ENCODE measurements around the gene MUC12.
"Not testable (repeated sequence)": the region's sequence is repeated elsewhere in the genome, so short reads cannot be mapped to it uniquely, and the experiment has no call there.

Gene MUC12

GRCh38 chr7:100983451-100984187, 14.3 kb downstream of the MUC12 start:
- peak; percentile 91 for DNase-seq (ENCODE audit: low read depth, low spot score)
- H3K27ac ChIP-seq, result peak overlapping the region; percentile 75

- DNase-seq (ENCODE audit: low read depth, low spot score), result not testable (repeated sequence)
- peak overlapping the region; percentile 75 for H3K27ac ChIP-seq
Measured at GRCh38 chr7:100984241-100984918, 15.0 kb downstream of the MUC12 start.

GRCh38 chr7:100985033-100985797, 15.8 kb downstream of the MUC12 start:
- DNase-seq (ENCODE audit: low read depth, low spot score), result peak; percentile 40

GRCh38 chr7:100991631-100992030, 22.3 kb downstream of the MUC12 start:
- no peak overlapping the region for H3K27ac ChIP-seq
- DNase-seq (ENCODE audit: low read depth, low spot score), result no peak

More at GRCh38 chr7:100985033-100985797, 15.8 kb downstream of the MUC12 start:
- peak overlapping the region; percentile 75 for H3K27ac ChIP-seq

GRCh38 chr7:100992280-100992679, 22.9 kb downstream of the MUC12 start:
- DNase-seq (ENCODE audit: low read depth, low spot score); H3K27ac ChIP-seq: not testable (repeated sequence)

GRCh38 chr7:100994671-100995070, 25.3 kb downstream of the MUC12 start:
- DNase-seq (ENCODE audit: low read depth, low spot score); H3K27ac ChIP-seq: not testable (repeated sequence)

- not testable (repeated sequence) for H3K27ac ChIP-seq; DNase-seq (ENCODE audit: low read depth, low spot score)
Measured at GRCh38 chr7:100998530-100998929, 29.2 kb downstream of the MUC12 start.

- DNase-seq (ENCODE audit: low read depth, low spot score); H3K27ac ChIP-seq: not testable (repeated sequence)
Measured at GRCh38 chr7:100999334-100999733, 30.0 kb downstream of the MUC12 start.

GRCh38 chr7:101000025-101000424, 30.7 kb downstream of the MUC12 start:
- not testable (repeated sequence) for H3K27ac ChIP-seq; DNase-seq (ENCODE audit: low read depth, low spot score)

GRCh38 chr7:101002333-101002732, 33.0 kb downstream of the MUC12 start:
- not testable (repeated sequence) for DNase-seq (ENCODE audit: low read depth, low spot score); H3K27ac ChIP-seq

- DNase-seq (ENCODE audit: low read depth, low spot score); H3K27ac ChIP-seq: not testable (repeated sequence)
Measured at GRCh38 chr7:101007361-101007760, 38.0 kb downstream of the MUC12 start.

GRCh38 chr7:101009629-101010028, 40.3 kb downstream of the MUC12 start:
- H3K27ac ChIP-seq, result no peak overlapping the region
- DNase-seq (ENCODE audit: low read depth, low spot score), result no peak

- no peak for DNase-seq (ENCODE audit: low read depth, low spot score)
- H3K27ac ChIP-seq, result no peak overlapping the region
Measured at GRCh38 chr7:101012931-101013330, 43.6 kb downstream of the MUC12 start.

- DNase-seq (ENCODE audit: low read depth, low spot score), result no peak
- no peak overlapping the region for H3K27ac ChIP-seq
Measured at GRCh38 chr7:101015626-101016025, 46.3 kb downstream of the MUC12 start.

GRCh38 chr7:101017064-101017777, 47.9 kb downstream of the MUC12 start:
- H3K27ac ChIP-seq, result no peak overlapping the region
- peak; percentile 59 for DNase-seq (ENCODE audit: low read depth, low spot score)

- no peak for DNase-seq (ENCODE audit: low read depth, low spot score)
- H3K27ac ChIP-seq, result no peak overlapping the region
Measured at GRCh38 chr7:101018271-101019167, 49.2 kb downstream of the MUC12 start.

GRCh38 chr7:101020444-101020843, 51.1 kb downstream of the MUC12 start:
- no peak overlapping the region for H3K27ac ChIP-seq
- DNase-seq (ENCODE audit: low read depth, low spot score), result no peak

- DNase-seq (ENCODE audit: low read depth, low spot score), result no peak
- no peak overlapping the region for H3K27ac ChIP-seq
Measured at GRCh38 chr7:101021703-101022102, 52.3 kb downstream of the MUC12 start.

GRCh38 chr7:101023839-101024238, 54.5 kb downstream of the MUC12 start:
- H3K27ac ChIP-seq, result no peak overlapping the region
- DNase-seq (ENCODE audit: low read depth, low spot score), result no peak
